HEK293 (cell line): ENCODE data around the gene ZNF606.

ENCODE experiments used
- BCL11A ChIP-seq: fragments of 450-650 bp; formaldehyde crosslinking; IDR thresholded peaks from 2 replicates; pipeline ENCODE4 v1.5.1; 2016; ENCODE audit warnings: low read depth, missing biosample characterization, missing genetic modification characterization
- KLF10 ChIP-seq: fragments of 450-650 bp; IDR thresholded peaks from 2 replicates; pipeline ENCODE4 v1.5.1; 2018; ENCODE audit warnings: missing biosample characterization, mild to moderate bottlenecking, missing genetic modification characterization
- KLF9 ChIP-seq: fragments of 450-650 bp; formaldehyde crosslinking; IDR thresholded peaks from 2 replicates; pipeline ENCODE4 v1.5.1; 2016; ENCODE audit warnings: missing biosample characterization, missing genetic modification characterization, low read depth
- TRIM28 ChIP-seq: IDR thresholded peaks from 2 replicates; pipeline ENCODE4 v1.6.1; 2011; ENCODE audit warnings: low read length, control low read depth, borderline replicate concordance
- WT1 ChIP-seq: fragments of 450-650 bp; formaldehyde crosslinking; IDR thresholded peaks from 2 replicates; pipeline ENCODE4 v1.5.1; 2016; ENCODE audit warnings: missing biosample characterization, missing genetic modification characterization
- ZNF133 ChIP-seq: fragments of 450-650 bp; formaldehyde crosslinking; IDR thresholded peaks from 2 replicates; pipeline ENCODE4 v1.5.1; 2016; ENCODE audit warnings: missing biosample characterization, missing genetic modification characterization
- ZNF23 ChIP-seq: fragments of 450-650 bp; formaldehyde crosslinking; IDR thresholded peaks from 2 replicates; pipeline ENCODE4 v1.5.1; 2016; ENCODE audit warnings: missing biosample characterization, missing genetic modification characterization, borderline replicate concordance
- ZNF513 ChIP-seq: fragments of 450-650 bp; IDR thresholded peaks from 2 replicates; pipeline ENCODE4 v1.5.1; 2018; ENCODE audit warnings: missing biosample characterization, missing genetic modification characterization
- ZNF560 ChIP-seq: fragments of 450-650 bp; formaldehyde crosslinking; IDR thresholded peaks from 2 replicates; pipeline ENCODE4 v1.5.1; 2017; ENCODE audit warnings: missing biosample characterization, missing genetic modification characterization, borderline replicate concordance
- ZNF596 ChIP-seq: fragments of 450-650 bp; IDR thresholded peaks from 2 replicates; pipeline ENCODE4 v1.5.0; 2018; ENCODE audit warnings: missing biosample characterization, mild to moderate bottlenecking, missing genetic modification characterization, moderate library complexity
- ZNF626 ChIP-seq: fragments of 450-650 bp; sonication (Bioruptor Pico); formaldehyde crosslinking; IDR thresholded peaks from 2 replicates; pipeline ENCODE4 v1.5.1; 2018; ENCODE audit warnings: missing biosample characterization, missing genetic modification characterization, inconsistent platforms
- ZNF654 ChIP-seq: fragments of 450-650 bp; formaldehyde crosslinking; IDR thresholded peaks from 2 replicates; pipeline ENCODE4 v1.5.1; 2016; ENCODE audit warnings: low read depth, missing biosample characterization, missing genetic modification characterization
- ZNF768 ChIP-seq: fragments of 450-650 bp; formaldehyde crosslinking; IDR thresholded peaks from 2 replicates; pipeline ENCODE4 v1.5.1; 2018; ENCODE audit warnings: missing biosample characterization, mild to moderate bottlenecking, missing genetic modification characterization
- ZSCAN16 ChIP-seq: fragments of 450-650 bp; formaldehyde crosslinking; IDR thresholded peaks from 2 replicates; pipeline ENCODE4 v1.5.1; 2016; ENCODE audit warnings: missing biosample characterization, missing genetic modification characterization
- ZSCAN5A ChIP-seq: fragments of 450-650 bp; formaldehyde crosslinking; IDR thresholded peaks from 2 replicates; pipeline ENCODE4 v1.5.1; 2016; ENCODE audit warnings: missing biosample characterization, missing genetic modification characterization
- TF ChIP-seq, protein P1 (sequence below): fragments of 450-650 bp; formaldehyde crosslinking; IDR thresholded peaks from 2 replicates; pipeline ENCODE4 v1.5.1; 2016; ENCODE audit warnings: missing biosample characterization, missing genetic modification characterization
- TF ChIP-seq, protein P2 (sequence below): fragments of 450-650 bp; formaldehyde crosslinking; IDR thresholded peaks from 2 replicates; pipeline ENCODE4 v1.5.1; 2016; ENCODE audit warnings: missing biosample characterization, missing genetic modification characterization
- TF ChIP-seq, protein P3 (sequence below): fragments of 450-650 bp; formaldehyde crosslinking; IDR thresholded peaks from 2 replicates; pipeline ENCODE4 v1.5.1; 2016; ENCODE audit warnings: missing biosample characterization, missing genetic modification characterization
- TF ChIP-seq, protein P4 (sequence below): fragments of 450-650 bp; formaldehyde crosslinking; IDR thresholded peaks from 2 replicates; pipeline ENCODE4 v1.5.1; 2016; ENCODE audit warnings: missing biosample characterization, missing genetic modification characterization, borderline replicate concordance
- TF ChIP-seq, protein P5 (sequence below): fragments of 450-650 bp; formaldehyde crosslinking; IDR thresholded peaks from 2 replicates; pipeline ENCODE4 v1.5.1; 2016; ENCODE audit warnings: missing biosample characterization, missing genetic modification characterization, low read depth

Gene ZNF606

GRCh38 chr19:57947419-57948134 is 55.0 kb downstream of the ZNF606 start, which contains the start of gene ZNF256 (continued):
- TF ChIP-seq ZSCAN5A (tag by site-specific recombination) (no peak), ZSCAN16 (no peak), ZNF596 (tag by site-specific recombination) (no peak), TRIM28 (no peak), ZNF133 (tag by site-specific recombination) (no peak), BCL11A (tag by site-specific recombination) (no peak), WT1 (tag by site-specific recombination) (no peak), ZNF768 (tag by site-specific recombination) (no peak), KLF10 (tag by site-specific recombination) (no peak; the same call in 1 of the 2 replicates), ZNF23 (tag by site-specific recombination) (no peak), ZNF626 (no peak), KLF9 (no peak; the same call in 1 of the 2 replicates), ZNF654 (no peak), ZNF560 (tag by site-specific recombination) (no peak), ZNF513 (no peak)
- TF ChIP-seq, protein P1, sequence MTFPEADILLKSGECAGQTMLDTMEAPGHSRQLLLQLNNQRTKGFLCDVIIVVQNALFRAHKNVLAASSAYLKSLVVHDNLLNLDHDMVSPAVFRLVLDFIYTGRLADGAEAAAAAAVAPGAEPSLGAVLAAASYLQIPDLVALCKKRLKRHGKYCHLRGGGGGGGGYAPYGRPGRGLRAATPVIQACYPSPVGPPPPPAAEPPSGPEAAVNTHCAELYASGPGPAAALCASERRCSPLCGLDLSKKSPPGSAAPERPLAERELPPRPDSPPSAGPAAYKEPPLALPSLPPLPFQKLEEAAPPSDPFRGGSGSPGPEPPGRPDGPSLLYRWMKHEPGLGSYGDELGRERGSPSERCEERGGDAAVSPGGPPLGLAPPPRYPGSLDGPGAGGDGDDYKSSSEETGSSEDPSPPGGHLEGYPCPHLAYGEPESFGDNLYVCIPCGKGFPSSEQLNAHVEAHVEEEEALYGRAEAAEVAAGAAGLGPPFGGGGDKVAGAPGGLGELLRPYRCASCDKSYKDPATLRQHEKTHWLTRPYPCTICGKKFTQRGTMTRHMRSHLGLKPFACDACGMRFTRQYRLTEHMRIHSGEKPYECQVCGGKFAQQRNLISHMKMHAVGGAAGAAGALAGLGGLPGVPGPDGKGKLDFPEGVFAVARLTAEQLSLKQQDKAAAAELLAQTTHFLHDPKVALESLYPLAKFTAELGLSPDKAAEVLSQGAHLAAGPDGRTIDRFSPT (tag by site-specific recombination), result no peak
- TF ChIP-seq, protein P2, sequence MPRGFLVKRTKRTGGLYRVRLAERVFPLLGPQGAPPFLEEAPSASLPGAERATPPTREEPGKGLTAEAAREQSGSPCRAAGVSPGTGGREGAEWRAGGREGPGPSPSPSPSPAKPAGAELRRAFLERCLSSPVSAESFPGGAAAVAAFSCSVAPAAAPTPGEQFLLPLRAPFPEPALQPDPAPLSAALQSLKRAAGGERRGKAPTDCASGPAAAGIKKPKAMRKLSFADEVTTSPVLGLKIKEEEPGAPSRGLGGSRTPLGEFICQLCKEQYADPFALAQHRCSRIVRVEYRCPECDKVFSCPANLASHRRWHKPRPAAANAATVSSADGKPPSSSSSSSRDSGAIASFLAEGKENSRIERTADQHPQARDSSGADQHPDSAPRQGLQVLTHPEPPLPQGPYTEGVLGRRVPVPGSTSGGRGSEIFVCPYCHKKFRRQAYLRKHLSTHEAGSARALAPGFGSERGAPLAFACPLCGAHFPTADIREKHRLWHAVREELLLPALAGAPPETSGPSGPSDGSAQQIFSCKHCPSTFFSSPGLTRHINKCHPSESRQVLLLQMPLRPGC (tag by site-specific recombination), result no peak
- TF ChIP-seq, protein P3, sequence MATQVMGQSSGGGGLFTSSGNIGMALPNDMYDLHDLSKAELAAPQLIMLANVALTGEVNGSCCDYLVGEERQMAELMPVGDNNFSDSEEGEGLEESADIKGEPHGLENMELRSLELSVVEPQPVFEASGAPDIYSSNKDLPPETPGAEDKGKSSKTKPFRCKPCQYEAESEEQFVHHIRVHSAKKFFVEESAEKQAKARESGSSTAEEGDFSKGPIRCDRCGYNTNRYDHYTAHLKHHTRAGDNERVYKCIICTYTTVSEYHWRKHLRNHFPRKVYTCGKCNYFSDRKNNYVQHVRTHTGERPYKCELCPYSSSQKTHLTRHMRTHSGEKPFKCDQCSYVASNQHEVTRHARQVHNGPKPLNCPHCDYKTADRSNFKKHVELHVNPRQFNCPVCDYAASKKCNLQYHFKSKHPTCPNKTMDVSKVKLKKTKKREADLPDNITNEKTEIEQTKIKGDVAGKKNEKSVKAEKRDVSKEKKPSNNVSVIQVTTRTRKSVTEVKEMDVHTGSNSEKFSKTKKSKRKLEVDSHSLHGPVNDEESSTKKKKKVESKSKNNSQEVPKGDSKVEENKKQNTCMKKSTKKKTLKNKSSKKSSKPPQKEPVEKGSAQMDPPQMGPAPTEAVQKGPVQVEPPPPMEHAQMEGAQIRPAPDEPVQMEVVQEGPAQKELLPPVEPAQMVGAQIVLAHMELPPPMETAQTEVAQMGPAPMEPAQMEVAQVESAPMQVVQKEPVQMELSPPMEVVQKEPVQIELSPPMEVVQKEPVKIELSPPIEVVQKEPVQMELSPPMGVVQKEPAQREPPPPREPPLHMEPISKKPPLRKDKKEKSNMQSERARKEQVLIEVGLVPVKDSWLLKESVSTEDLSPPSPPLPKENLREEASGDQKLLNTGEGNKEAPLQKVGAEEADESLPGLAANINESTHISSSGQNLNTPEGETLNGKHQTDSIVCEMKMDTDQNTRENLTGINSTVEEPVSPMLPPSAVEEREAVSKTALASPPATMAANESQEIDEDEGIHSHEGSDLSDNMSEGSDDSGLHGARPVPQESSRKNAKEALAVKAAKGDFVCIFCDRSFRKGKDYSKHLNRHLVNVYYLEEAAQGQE (tag by site-specific recombination), result no peak
- TF ChIP-seq, protein P4, sequence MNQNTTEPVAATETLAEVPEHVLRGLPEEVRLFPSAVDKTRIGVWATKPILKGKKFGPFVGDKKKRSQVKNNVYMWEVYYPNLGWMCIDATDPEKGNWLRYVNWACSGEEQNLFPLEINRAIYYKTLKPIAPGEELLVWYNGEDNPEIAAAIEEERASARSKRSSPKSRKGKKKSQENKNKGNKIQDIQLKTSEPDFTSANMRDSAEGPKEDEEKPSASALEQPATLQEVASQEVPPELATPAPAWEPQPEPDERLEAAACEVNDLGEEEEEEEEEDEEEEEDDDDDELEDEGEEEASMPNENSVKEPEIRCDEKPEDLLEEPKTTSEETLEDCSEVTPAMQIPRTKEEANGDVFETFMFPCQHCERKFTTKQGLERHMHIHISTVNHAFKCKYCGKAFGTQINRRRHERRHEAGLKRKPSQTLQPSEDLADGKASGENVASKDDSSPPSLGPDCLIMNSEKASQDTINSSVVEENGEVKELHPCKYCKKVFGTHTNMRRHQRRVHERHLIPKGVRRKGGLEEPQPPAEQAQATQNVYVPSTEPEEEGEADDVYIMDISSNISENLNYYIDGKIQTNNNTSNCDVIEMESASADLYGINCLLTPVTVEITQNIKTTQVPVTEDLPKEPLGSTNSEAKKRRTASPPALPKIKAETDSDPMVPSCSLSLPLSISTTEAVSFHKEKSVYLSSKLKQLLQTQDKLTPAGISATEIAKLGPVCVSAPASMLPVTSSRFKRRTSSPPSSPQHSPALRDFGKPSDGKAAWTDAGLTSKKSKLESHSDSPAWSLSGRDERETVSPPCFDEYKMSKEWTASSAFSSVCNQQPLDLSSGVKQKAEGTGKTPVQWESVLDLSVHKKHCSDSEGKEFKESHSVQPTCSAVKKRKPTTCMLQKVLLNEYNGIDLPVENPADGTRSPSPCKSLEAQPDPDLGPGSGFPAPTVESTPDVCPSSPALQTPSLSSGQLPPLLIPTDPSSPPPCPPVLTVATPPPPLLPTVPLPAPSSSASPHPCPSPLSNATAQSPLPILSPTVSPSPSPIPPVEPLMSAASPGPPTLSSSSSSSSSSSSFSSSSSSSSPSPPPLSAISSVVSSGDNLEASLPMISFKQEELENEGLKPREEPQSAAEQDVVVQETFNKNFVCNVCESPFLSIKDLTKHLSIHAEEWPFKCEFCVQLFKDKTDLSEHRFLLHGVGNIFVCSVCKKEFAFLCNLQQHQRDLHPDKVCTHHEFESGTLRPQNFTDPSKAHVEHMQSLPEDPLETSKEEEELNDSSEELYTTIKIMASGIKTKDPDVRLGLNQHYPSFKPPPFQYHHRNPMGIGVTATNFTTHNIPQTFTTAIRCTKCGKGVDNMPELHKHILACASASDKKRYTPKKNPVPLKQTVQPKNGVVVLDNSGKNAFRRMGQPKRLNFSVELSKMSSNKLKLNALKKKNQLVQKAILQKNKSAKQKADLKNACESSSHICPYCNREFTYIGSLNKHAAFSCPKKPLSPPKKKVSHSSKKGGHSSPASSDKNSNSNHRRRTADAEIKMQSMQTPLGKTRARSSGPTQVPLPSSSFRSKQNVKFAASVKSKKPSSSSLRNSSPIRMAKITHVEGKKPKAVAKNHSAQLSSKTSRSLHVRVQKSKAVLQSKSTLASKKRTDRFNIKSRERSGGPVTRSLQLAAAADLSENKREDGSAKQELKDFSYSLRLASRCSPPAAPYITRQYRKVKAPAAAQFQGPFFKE (tag by site-specific recombination), result no peak
- TF ChIP-seq, protein P5, sequence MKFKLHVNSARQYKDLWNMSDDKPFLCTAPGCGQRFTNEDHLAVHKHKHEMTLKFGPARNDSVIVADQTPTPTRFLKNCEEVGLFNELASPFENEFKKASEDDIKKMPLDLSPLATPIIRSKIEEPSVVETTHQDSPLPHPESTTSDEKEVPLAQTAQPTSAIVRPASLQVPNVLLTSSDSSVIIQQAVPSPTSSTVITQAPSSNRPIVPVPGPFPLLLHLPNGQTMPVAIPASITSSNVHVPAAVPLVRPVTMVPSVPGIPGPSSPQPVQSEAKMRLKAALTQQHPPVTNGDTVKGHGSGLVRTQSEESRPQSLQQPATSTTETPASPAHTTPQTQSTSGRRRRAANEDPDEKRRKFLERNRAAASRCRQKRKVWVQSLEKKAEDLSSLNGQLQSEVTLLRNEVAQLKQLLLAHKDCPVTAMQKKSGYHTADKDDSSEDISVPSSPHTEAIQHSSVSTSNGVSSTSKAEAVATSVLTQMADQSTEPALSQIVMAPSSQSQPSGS, result no peak
